PC-3 (cell line): ENCODE data around the gene LHFPL6.

Experiments used
- CTCF ChIP-seq: fragments of 300-600 bp; sonication (generic); conservative IDR thresholded peaks from 2 replicates; pipeline ENCODE4 v1.5.1; 2017; ENCODE audit warnings: antibody characterized with exemption, low read depth, mild to moderate bottlenecking, low read length
- EZH2 ChIP-seq: fragments of 300-600 bp; sonication (generic); IDR thresholded peaks from one replicate; pipeline ENCODE4 v1.6.1; 2017; ENCODE audit warnings: antibody characterized with exemption, mild to moderate bottlenecking, low read length; ENCODE audit not compliant: unreplicated experiment
- EZH2phosphoT487 ChIP-seq: fragments of 300-600 bp; sonication (generic); IDR thresholded peaks from 2 replicates; pipeline ENCODE4 v1.6.1; 2018; ENCODE audit warnings: mild to moderate bottlenecking, antibody characterized with exemption, low read length, borderline replicate concordance

GRCh38 chr13:39311619-39312018, 291.4 kb downstream of the LHFPL6 start:
- TF ChIP-seq EZH2: no peak
- TF ChIP-seq EZH2phosphoT487: no peak
- no peak for TF ChIP-seq CTCF
